Body of pancreas (tissue), 4 donors: ENCODE data around the gene AVPR2.

ENCODE experiments used
- CTCF ChIP-seq, 7 experiments: fragments of 450-650 bp in 4 of 7; fragments of 200-600 bp in 3 of 7; sonication (generic) in 3 of 7; IDR thresholded peaks; one replicate each; pipeline ENCODE4 v1.5.1; 2016 to 2019; ENCODE audit warnings: antibody characterized with exemption in 7 of 7
- POLR2A ChIP-seq, 3 donors: fragments of 450-650 bp; IDR thresholded peaks; one replicate each; pipeline ENCODE4 v1.6.1; 2016; ENCODE audit warnings: antibody characterized with exemption in 3 of 3, mild to moderate bottlenecking in 2 of 3

DNA sequence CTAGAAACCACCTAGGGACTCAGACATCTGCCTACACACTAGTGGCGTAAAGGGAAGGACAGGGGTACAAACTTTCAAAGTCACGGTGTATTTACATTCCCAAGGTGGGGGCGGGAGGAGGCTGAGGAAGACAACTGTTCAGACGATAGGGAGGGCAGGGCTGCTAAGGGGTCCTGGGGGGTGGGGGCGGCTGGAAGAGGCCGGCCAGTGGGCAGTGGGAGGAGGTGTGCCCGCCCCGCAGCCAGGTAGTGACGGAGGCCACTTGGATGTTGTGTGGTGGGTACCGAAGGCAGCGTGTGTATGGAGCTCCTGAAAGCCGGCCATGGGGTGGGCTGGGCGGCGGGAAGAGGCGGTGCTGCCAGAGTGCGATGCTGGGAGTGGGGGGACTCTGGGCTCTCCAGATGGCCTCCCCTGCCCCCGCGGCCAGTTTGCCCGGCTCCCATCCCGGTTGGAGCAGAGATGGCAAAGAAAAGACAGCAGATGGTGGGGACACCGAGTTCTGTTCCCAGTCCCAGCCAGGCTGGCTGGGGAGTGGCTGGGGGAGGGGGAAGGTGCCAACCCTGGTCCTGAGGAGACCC is 42.7 kb upstream of the AVPR2 start:
- no peak for TF ChIP-seq CTCF (IDR thresholded peaks at IDR 0.05)
- TF ChIP-seq POLR2A (IDR thresholded peaks at IDR 0.05) = no peak
